ENCODE results near the gene MAGEC2. TPM values are rescaled to one million over a fixed set of nuclear protein-coding genes. Genes with fewer than 3 reads are reported as not detected.

MAGEC2 gene
- total RNA-seq, 1 experiment from 2014 or later, result not detected

GRCh38 chrX:142201113-142201512, 4.0 kb downstream of the MAGEC2 start:
- Mint-ChIP-seq H3K27ac (ENCODE audit: unreplicated experiment) (no peak overlapping the region), H3K4me1 (ENCODE audit: low read depth, unreplicated experiment) (no peaks in the 10 kb centered on the region), H3K36me3 (ENCODE audit: insufficient read depth, unreplicated experiment) (no peaks in the 10 kb centered on the region), H3K4me3 (ENCODE audit: unreplicated experiment) (no peak overlapping the region), H3K27me3 (ENCODE audit: insufficient read depth, unreplicated experiment) (no peaks in the 10 kb centered on the region), H3K9me3 (ENCODE audit: unreplicated experiment) (no peaks in the 10 kb centered on the region)
- Histone ChIP-seq H3K4me1 (no peaks in the 10 kb centered on the region), H3K27me3 (replicated peaks; ENCODE audit: control insufficient read depth, insufficient read depth, low read length) (no peaks in the 10 kb centered on the region), H3K9me3 (no peaks in the 10 kb centered on the region), H3K4me3 (ENCODE audit: low read depth, low read length) (no peak overlapping the region), H3K36me3 (ENCODE audit: control insufficient read depth, insufficient read depth, low read length) (no peaks in the 10 kb centered on the region)
- no TSS peak for BruUV-seq (replicated peaks)
- no peak for DNase-seq
- TF ChIP-seq, protein P1, sequence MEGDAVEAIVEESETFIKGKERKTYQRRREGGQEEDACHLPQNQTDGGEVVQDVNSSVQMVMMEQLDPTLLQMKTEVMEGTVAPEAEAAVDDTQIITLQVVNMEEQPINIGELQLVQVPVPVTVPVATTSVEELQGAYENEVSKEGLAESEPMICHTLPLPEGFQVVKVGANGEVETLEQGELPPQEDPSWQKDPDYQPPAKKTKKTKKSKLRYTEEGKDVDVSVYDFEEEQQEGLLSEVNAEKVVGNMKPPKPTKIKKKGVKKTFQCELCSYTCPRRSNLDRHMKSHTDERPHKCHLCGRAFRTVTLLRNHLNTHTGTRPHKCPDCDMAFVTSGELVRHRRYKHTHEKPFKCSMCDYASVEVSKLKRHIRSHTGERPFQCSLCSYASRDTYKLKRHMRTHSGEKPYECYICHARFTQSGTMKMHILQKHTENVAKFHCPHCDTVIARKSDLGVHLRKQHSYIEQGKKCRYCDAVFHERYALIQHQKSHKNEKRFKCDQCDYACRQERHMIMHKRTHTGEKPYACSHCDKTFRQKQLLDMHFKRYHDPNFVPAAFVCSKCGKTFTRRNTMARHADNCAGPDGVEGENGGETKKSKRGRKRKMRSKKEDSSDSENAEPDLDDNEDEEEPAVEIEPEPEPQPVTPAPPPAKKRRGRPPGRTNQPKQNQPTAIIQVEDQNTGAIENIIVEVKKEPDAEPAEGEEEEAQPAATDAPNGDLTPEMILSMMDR (IDR thresholded peaks at IDR 0.05; ENCODE audit: insufficient read depth in 1 of 2, low read depth in 1 of 2, low read length in 1 of 2, severe bottlenecking in 1 of 2, unreplicated experiment in 1 of 2), result no peak
- ChIA-PET POLR2A (no interaction called here), CTCF (no interaction called here)
- intact Hi-C loops (cut with micrococcal nuclease; ENCODE audit: unreplicated experiment), result no loop called here

- intact Hi-C loops (cut with micrococcal nuclease; ENCODE audit: unreplicated experiment), result no loop called here
- Histone ChIP-seq H3K4me1 (no peaks in the 10 kb centered on the region), H3K4me3 (ENCODE audit: low read depth, low read length) (no peak overlapping the region), H3K27me3 (replicated peaks; ENCODE audit: control insufficient read depth, insufficient read depth, low read length) (no peaks in the 10 kb centered on the region), H3K9me3 (no peaks in the 10 kb centered on the region), H3K36me3 (ENCODE audit: control insufficient read depth, insufficient read depth, low read length) (no peaks in the 10 kb centered on the region)
- BruUV-seq (replicated peaks), result no TSS peak
- DNase-seq, result no peak
- Mint-ChIP-seq H3K4me3 (ENCODE audit: unreplicated experiment) (no peak overlapping the region), H3K36me3 (ENCODE audit: insufficient read depth, unreplicated experiment) (no peaks in the 10 kb centered on the region), H3K27me3 (ENCODE audit: insufficient read depth, unreplicated experiment) (no peaks in the 10 kb centered on the region), H3K27ac (ENCODE audit: unreplicated experiment) (no peak overlapping the region), H3K4me1 (ENCODE audit: low read depth, unreplicated experiment) (no peaks in the 10 kb centered on the region), H3K9me3 (ENCODE audit: unreplicated experiment) (no peaks in the 10 kb centered on the region)
- ChIA-PET CTCF (no interaction called here), POLR2A (no interaction called here)
- TF ChIP-seq, protein P1 (IDR thresholded peaks at IDR 0.05; ENCODE audit: insufficient read depth in 1 of 2, low read depth in 1 of 2, low read length in 1 of 2, severe bottlenecking in 1 of 2, unreplicated experiment in 1 of 2), result no peak
Observed at GRCh38 chrX:142186103-142186502, 19.0 kb downstream of the MAGEC2 start.

DNA sequence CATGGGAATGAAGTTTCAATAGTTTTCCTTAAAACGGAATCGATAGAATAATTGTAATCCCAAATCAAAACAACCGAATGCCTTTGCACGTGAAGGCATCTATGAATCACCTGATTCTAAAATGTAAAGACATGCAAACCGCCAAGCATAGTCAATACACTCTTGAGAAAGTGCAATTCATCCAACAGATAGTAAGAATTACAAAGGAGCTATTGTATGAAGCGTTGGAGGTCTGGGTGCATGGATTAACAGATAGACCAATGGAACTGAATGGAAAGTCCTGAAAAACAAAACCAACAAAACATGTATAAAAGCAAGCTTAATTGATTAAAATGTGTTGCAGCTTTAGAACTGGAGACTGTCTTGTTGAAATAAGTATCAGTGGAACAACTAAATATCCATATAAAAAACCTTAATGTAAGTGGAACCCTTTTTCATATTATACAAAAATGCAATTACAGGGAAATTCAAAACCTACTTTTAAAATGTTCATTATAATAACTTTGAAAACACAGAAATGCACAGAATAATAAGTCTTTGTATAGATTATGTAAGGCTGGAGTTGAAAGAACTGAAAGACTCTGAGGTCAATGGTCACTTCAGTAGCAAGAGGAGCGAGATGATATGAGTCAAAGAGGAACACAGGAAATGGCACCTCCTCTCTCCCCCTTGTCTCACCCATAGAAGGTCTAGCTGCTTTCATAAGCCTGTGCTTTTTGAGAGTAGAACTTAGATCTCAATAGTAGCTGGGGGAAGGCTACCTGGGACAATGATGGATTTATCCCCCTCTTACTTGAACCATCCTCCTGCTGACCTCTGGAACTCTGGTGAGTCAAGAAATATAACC, 20.1 kb downstream of the MAGEC2 start:
- Mint-ChIP-seq H3K36me3 (ENCODE audit: insufficient read depth, unreplicated experiment) (no peaks in the 10 kb centered on the region), H3K9me3 (ENCODE audit: unreplicated experiment) (no peaks in the 10 kb centered on the region)
- BruUV-seq (replicated peaks), result no TSS peak

More for the DNA sequence above, 20.1 kb downstream of the MAGEC2 start:
- no peaks in the 10 kb centered on the region for H3K4me1 Mint-ChIP-seq (ENCODE audit: low read depth, unreplicated experiment)
- DNase-seq, result no peak
- H3K4me1 ChIP-seq, result no peaks in the 10 kb centered on the region
- H3K27me3 Mint-ChIP-seq (ENCODE audit: insufficient read depth, unreplicated experiment), result no peaks in the 10 kb centered on the region
- H3K27me3 ChIP-seq (replicated peaks; ENCODE audit: control insufficient read depth, insufficient read depth, low read length), result no peaks in the 10 kb centered on the region
- H3K9me3 ChIP-seq, result no peaks in the 10 kb centered on the region
- TF ChIP-seq, protein P1 (IDR thresholded peaks at IDR 0.05; ENCODE audit: insufficient read depth in 1 of 2, low read depth in 1 of 2, low read length in 1 of 2, severe bottlenecking in 1 of 2, unreplicated experiment in 1 of 2), result no peak
- ChIA-PET POLR2A (no interaction called here), CTCF (no interaction called here)
- no peaks in the 10 kb centered on the region for H3K36me3 ChIP-seq (ENCODE audit: control insufficient read depth, insufficient read depth, low read length)
- intact Hi-C loops (cut with micrococcal nuclease; ENCODE audit: unreplicated experiment), result no loop called here
- H3K27ac Mint-ChIP-seq (ENCODE audit: unreplicated experiment), result no peak overlapping the region
- H3K4me3 Mint-ChIP-seq (ENCODE audit: unreplicated experiment), result no peak overlapping the region
- H3K4me3 ChIP-seq (ENCODE audit: low read depth, low read length), result no peak overlapping the region

Measured in Caco-2 (cell line).